Activated T-cell treated with anti-CD3 and anti-CD28 coated beads for 4 hours (primary cell): ENCODE measurements around the gene SLC46A2.

Experiments used
- DNase-seq: peaks from one replicate; pipeline ENCODE4 v3.0.0-alpha.2; 2020

SLC46A2 gene

GRCh38 chr9:112856200-112856599, 34.5 kb downstream of the SLC46A2 start:
- no peak for DNase-seq

GRCh38 chr9:112854657-112855056, 36.0 kb downstream of the SLC46A2 start:
- no peak for DNase-seq

- DNase-seq: no peak
Measured at GRCh38 chr9:112853882-112854585, 36.6 kb downstream of the SLC46A2 start.

- DNase-seq: no peak
Measured at GRCh38 chr9:112852741-112853504, 37.8 kb downstream of the SLC46A2 start.

- DNase-seq: no peak
Measured at GRCh38 chr9:112850840-112851239, 39.8 kb downstream of the SLC46A2 start.

- no peak for DNase-seq
Measured at GRCh38 chr9:112849363-112849922, 41.2 kb downstream of the SLC46A2 start.

- no peak for DNase-seq
Measured at GRCh38 chr9:112848316-112849151, 42.1 kb downstream of the SLC46A2 start.

- no peak for DNase-seq
Measured at GRCh38 chr9:112846528-112847488, 43.9 kb downstream of the SLC46A2 start.

GRCh38 chr9:112844771-112845542, 45.7 kb downstream of the SLC46A2 start:
- DNase-seq: peak; percentile 64

- DNase-seq: no peak
Measured at GRCh38 chr9:112842555-112842954, 48.1 kb downstream of the SLC46A2 start.

- no peak for DNase-seq
Measured at GRCh38 chr9:112841261-112841660, 49.4 kb downstream of the SLC46A2 start.

GRCh38 chr9:112839331-112839730, 51.3 kb downstream of the SLC46A2 start:
- DNase-seq: no peak

GRCh38 chr9:112838342-112838741, 52.3 kb downstream of the SLC46A2 start:
- no peak for DNase-seq

- no peak for DNase-seq
Measured at GRCh38 chr9:112836394-112836793, 54.3 kb downstream of the SLC46A2 start.

- no peak for DNase-seq
Measured at GRCh38 chr9:112833081-112833480, 57.6 kb downstream of the SLC46A2 start.

GRCh38 chr9:112831969-112832368, 58.7 kb downstream of the SLC46A2 start:
- no peak for DNase-seq

GRCh38 chr9:112831281-112831851, 59.3 kb downstream of the SLC46A2 start:
- DNase-seq: no peak
